Stimulated activated CD8-positive, alpha-beta memory T cell treated with anti-CD3 and anti-CD28 coated beads, Interleukin-7, amount 100 ng/mL, for 48 hours (primary cell): ENCODE results near the gene MRPL3.

Source experiments
- DNase-seq, 2 donors: peaks; one replicate each; pipeline ENCODE4 v3.0.0-alpha.2; 2020; ENCODE audit warnings: low read depth in 1 of 2; ENCODE audit errors: extremely low read depth in 1 of 2

Gene MRPL3

DNA sequence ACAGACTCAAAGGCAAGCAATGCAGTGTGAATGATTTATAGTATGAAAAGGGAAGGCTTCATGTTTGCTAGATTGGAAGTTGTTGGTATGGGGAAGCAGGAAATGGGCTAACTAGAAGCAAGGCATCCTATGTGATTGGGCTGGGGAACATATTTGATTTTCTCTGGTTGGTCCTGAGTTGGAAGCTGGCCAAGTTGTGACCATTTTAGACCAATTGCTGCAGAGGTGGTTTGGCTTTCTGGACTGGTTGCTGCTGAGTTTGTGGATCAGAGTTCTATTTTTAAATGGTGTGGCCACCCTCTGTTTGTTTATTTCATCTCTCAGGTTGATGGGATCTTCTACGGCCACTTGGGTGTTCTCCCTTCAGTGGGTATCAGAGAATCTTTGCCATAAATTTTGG, 81.5 kb downstream of the MRPL3 start:
- DNase-seq: no peak

DNA sequence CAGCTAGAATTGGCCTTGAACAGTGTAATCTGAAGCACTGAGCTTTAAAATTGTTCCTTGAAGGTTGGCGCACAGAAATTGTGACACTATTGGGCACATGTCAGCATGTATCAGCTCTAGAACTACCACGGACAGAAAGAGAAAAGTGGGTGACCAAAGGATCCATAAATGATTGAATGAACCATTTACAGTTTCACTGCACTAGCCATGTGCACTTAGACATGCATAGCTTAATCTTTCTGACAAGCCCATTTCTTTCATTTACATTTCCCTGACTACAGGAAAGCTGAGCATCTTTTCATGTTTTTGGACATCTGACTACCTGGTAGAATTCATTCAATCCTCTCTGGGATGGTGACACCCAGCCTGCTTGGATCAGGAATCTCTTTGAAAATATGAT, 85.0 kb downstream of the MRPL3 start:
- no peak for DNase-seq
